ENCODE results near the gene BRF1.

DNA sequence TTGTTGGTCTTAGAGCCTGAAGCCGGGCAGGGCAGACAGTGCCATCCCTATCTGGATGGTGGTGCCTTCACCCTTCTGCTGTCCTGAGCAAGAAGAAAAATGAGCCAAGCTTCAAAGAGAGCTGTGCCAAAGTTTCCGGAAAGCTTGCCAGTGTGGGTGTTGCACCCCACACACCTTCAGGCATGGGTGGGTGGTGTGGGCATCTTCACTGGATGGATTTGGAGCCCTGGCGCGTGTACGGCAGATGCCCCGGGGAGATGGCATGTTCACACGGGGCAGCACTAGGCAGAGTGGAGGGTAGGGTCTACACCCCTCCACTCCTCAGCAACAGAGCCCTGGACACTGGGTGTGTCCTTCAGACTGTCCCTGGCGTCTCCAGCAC is 46.8 kb upstream of the BRF1 start:
- TF ChIP-seq, protein P1, sequence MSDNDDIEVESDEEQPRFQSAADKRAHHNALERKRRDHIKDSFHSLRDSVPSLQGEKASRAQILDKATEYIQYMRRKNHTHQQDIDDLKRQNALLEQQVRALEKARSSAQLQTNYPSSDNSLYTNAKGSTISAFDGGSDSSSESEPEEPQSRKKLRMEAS (CRISPR knock-in tag; IDR thresholded peaks at IDR 0.05): no peak
- TF ChIP-seq, protein P2, sequence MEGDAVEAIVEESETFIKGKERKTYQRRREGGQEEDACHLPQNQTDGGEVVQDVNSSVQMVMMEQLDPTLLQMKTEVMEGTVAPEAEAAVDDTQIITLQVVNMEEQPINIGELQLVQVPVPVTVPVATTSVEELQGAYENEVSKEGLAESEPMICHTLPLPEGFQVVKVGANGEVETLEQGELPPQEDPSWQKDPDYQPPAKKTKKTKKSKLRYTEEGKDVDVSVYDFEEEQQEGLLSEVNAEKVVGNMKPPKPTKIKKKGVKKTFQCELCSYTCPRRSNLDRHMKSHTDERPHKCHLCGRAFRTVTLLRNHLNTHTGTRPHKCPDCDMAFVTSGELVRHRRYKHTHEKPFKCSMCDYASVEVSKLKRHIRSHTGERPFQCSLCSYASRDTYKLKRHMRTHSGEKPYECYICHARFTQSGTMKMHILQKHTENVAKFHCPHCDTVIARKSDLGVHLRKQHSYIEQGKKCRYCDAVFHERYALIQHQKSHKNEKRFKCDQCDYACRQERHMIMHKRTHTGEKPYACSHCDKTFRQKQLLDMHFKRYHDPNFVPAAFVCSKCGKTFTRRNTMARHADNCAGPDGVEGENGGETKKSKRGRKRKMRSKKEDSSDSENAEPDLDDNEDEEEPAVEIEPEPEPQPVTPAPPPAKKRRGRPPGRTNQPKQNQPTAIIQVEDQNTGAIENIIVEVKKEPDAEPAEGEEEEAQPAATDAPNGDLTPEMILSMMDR (IDR thresholded peaks at IDR 0.05): no peak
- no peak for TF ChIP-seq OVOL2 (CRISPR knock-in tag; IDR thresholded peaks at IDR 0.05; ENCODE audit: borderline replicate concordance)
- no peak for TF ChIP-seq MYBL2 (CRISPR knock-in tag; IDR thresholded peaks at IDR 0.05)
- TF ChIP-seq ELF4 (CRISPR knock-in tag; IDR thresholded peaks at IDR 0.05; ENCODE audit: low read depth): no peak
- no peak for TF ChIP-seq ZNF121 (CRISPR knock-in tag; IDR thresholded peaks at IDR 0.05)
- TF ChIP-seq, protein P3, sequence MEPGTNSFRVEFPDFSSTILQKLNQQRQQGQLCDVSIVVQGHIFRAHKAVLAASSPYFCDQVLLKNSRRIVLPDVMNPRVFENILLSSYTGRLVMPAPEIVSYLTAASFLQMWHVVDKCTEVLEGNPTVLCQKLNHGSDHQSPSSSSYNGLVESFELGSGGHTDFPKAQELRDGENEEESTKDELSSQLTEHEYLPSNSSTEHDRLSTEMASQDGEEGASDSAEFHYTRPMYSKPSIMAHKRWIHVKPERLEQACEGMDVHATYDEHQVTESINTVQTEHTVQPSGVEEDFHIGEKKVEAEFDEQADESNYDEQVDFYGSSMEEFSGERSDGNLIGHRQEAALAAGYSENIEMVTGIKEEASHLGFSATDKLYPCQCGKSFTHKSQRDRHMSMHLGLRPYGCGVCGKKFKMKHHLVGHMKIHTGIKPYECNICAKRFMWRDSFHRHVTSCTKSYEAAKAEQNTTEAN (CRISPR knock-in tag; IDR thresholded peaks at IDR 0.05): no peak
- TF ChIP-seq NR2C2 (CRISPR knock-in tag; IDR thresholded peaks at IDR 0.05): no peak
- no peak for TF ChIP-seq SMAD3 (CRISPR knock-in tag; IDR thresholded peaks at IDR 0.05; ENCODE audit: borderline replicate concordance)
- TF ChIP-seq, protein P4, sequence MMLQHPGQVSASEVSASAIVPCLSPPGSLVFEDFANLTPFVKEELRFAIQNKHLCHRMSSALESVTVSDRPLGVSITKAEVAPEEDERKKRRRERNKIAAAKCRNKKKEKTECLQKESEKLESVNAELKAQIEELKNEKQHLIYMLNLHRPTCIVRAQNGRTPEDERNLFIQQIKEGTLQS (CRISPR knock-in tag; conservative IDR thresholded peaks at IDR 0.05): no peak

All from WTC11 (cell line).